ENCODE results near the gene FRMD4A. TPM values are rescaled to one million over a fixed set of nuclear protein-coding genes. Genes with fewer than 3 reads are reported as not detected.

The FRMD4A gene
- total RNA-seq, 4 donors from 2014 or later = 5.6 to 34.1 (median 19.4) TPM

- no peak for DNase-seq
- no peak overlapping the region for H3K27ac ChIP-seq
- H3K4me3 ChIP-seq = no peak overlapping the region
- H3K4me1 ChIP-seq = no peaks in the 10 kb centered on the region
- H3K36me3 ChIP-seq = no peaks in the 10 kb centered on the region
- H3K27me3 ChIP-seq = no peaks in the 10 kb centered on the region
- intact Hi-C loops (cut with DNase I; ENCODE audit: low total_unique reads) = no loop called here
- TF ChIP-seq POLR2A (IDR thresholded peaks at IDR 0.05) = no peak
- TF ChIP-seq CTCF (IDR thresholded peaks at IDR 0.05) = no peak
- no peaks in the 10 kb centered on the region for H3K9me3 ChIP-seq
Measured at GRCh38 chr10:14333606-14334005, 2.9 kb upstream of the FRMD4A start.

GRCh38 chr10:14332903-14333302 lies 2.2 kb upstream of the FRMD4A start:
- no peak for TF ChIP-seq CTCF (IDR thresholded peaks at IDR 0.05)
- TF ChIP-seq POLR2A (IDR thresholded peaks at IDR 0.05) = no peak
- Histone ChIP-seq H3K27me3 (no peaks in the 10 kb centered on the region), H3K9me3 (no peaks in the 10 kb centered on the region), H3K36me3 (no peaks in the 10 kb centered on the region), H3K4me3 (no peak overlapping the region), H3K4me1 (no peaks in the 10 kb centered on the region), H3K27ac (no peak overlapping the region)
- intact Hi-C loops (cut with DNase I; ENCODE audit: low total_unique reads) = no loop called here
- no peak for DNase-seq

GRCh38 chr10:14329746-14330173 lies 964 bp downstream of the FRMD4A start:
- H3K4me3 ChIP-seq = no peak overlapping the region
- no peaks in the 10 kb centered on the region for H3K4me1 ChIP-seq
- H3K9me3 ChIP-seq = no peaks in the 10 kb centered on the region
- H3K36me3 ChIP-seq = no peaks in the 10 kb centered on the region
- no peak overlapping the region for H3K27ac ChIP-seq
- TF ChIP-seq CTCF (IDR thresholded peaks at IDR 0.05) = no peak
- TF ChIP-seq POLR2A (IDR thresholded peaks at IDR 0.05) = no peak
- intact Hi-C loops (cut with DNase I; ENCODE audit: low total_unique reads) = no loop called here
- H3K27me3 ChIP-seq = no peaks in the 10 kb centered on the region
- DNase-seq = no peak

GRCh38 chr10:14328881-14329672 lies 1.6 kb downstream of the FRMD4A start:
- no peak for DNase-seq
- no peaks in the 10 kb centered on the region for H3K9me3 ChIP-seq
- H3K4me1 ChIP-seq = no peaks in the 10 kb centered on the region
- H3K27me3 ChIP-seq = no peaks in the 10 kb centered on the region
- intact Hi-C loops (cut with DNase I; ENCODE audit: low total_unique reads) = no loop called here
- no peak overlapping the region for H3K27ac ChIP-seq
- no peaks in the 10 kb centered on the region for H3K36me3 ChIP-seq
- TF ChIP-seq CTCF (IDR thresholded peaks at IDR 0.05) = no peak
- no peak for TF ChIP-seq POLR2A (IDR thresholded peaks at IDR 0.05)
- no peak overlapping the region for H3K4me3 ChIP-seq

GRCh38 chr10:14327527-14327926 lies 3.2 kb downstream of the FRMD4A start:
- intact Hi-C loops (cut with DNase I; ENCODE audit: low total_unique reads) = no loop called here
- no peak for DNase-seq
- no peak for TF ChIP-seq CTCF (IDR thresholded peaks at IDR 0.05)
- TF ChIP-seq POLR2A (IDR thresholded peaks at IDR 0.05) = no peak
- H3K27ac ChIP-seq = no peak overlapping the region
- no peaks in the 10 kb centered on the region for H3K36me3 ChIP-seq
- H3K4me1 ChIP-seq = no peaks in the 10 kb centered on the region
- H3K9me3 ChIP-seq = no peaks in the 10 kb centered on the region
- no peaks in the 10 kb centered on the region for H3K27me3 ChIP-seq
- no peak overlapping the region for H3K4me3 ChIP-seq

All from uterus (tissue), 4 donors.